Spleen (tissue), 11 donors: Measurements from ENCODE around the gene TGDS. TPM values are rescaled to one million over a fixed set of nuclear protein-coding genes. Genes with fewer than 3 reads are reported as not detected.
"Not testable (repeated sequence)": the region's sequence is repeated elsewhere in the genome, so short reads cannot be mapped to it uniquely, and the experiment has no call there.

ENCODE experiments used
- DNase-seq: peaks from one replicate; pipeline ENCODE4 v3.0.0-alpha.2; 2020
- H3K27ac ChIP-seq, 8 donors: fragments of 200-600 bp; sonication (generic) in 7 of 8; 1 replicate in 4 of 8; 2 replicates in 4 of 8; pipeline versions ENCODE4 v1.5.0 to v1.8.0; 2016 to 2021; ENCODE audit warnings: inconsistent platforms in 4 of 8, mild to moderate bottlenecking in 4 of 8, moderate library complexity in 1 of 8
- H3K27me3 ChIP-seq, 7 donors: fragments of 200-600 bp; sonication (generic) in 6 of 7; replicated peaks in 1 of 7; 1 replicate in 4 of 7; 2 replicates in 3 of 7; pipeline versions ENCODE4 v1.5.0 to v1.8.0; 2016 to 2021; ENCODE audit warnings: inconsistent platforms in 3 of 7, mild to moderate bottlenecking in 1 of 7
- H3K36me3 ChIP-seq, 6 donors: fragments of 200-600 bp; sonication (generic) in 5 of 6; 1 replicate in 4 of 6; 2 replicates in 2 of 6; pipeline versions ENCODE4 v1.5.0 to v1.8.0; 2016 to 2021; ENCODE audit warnings: inconsistent platforms in 2 of 6
- H3K4me1 ChIP-seq, 6 donors: fragments of 200-600 bp; sonication (generic) in 5 of 6; 1 replicate in 3 of 6; 2 replicates in 3 of 6; pipeline versions ENCODE4 v1.5.0 to v1.8.0; 2016 to 2021; ENCODE audit warnings: inconsistent platforms in 3 of 6
- H3K4me3 ChIP-seq, 8 donors: fragments of 200-600 bp; sonication (generic) in 7 of 8; 1 replicate in 4 of 8; 2 replicates in 4 of 8; pipeline versions ENCODE4 v1.5.0 to v1.8.0; 2016 to 2021; ENCODE audit warnings: inconsistent platforms in 4 of 8, mild to moderate bottlenecking in 4 of 8, moderate library complexity in 2 of 8
- H3K9me3 ChIP-seq, 8 donors: fragments of 200-600 bp; sonication (generic) in 7 of 8; 1 replicate in 4 of 8; 2 replicates in 4 of 8; pipeline versions ENCODE4 v1.5.0 to v1.8.0; 2016 to 2021; ENCODE audit warnings: inconsistent platforms in 4 of 8
- CTCF ChIP-seq, 11 experiments: fragments of 200-600 bp in 7 of 11; fragments of 450-650 bp in 4 of 11; sonication (generic) in 4 of 11; IDR thresholded peaks in 8 of 11; conservative IDR thresholded peaks in 3 of 11; 1 replicate in 7 of 11; 2 replicates in 4 of 11; pipeline versions ENCODE4 v1.4.0 to v1.8.0; 2016 to 2021; ENCODE audit warnings: antibody characterized with exemption in 11 of 11, inconsistent platforms in 4 of 11, mild to moderate bottlenecking in 1 of 11
- POLR2A ChIP-seq, 3 donors: fragments of 450-650 bp; IDR thresholded peaks; one replicate each; pipeline ENCODE4 v1.5.1; 2017; ENCODE audit warnings: antibody characterized with exemption in 3 of 3, mild to moderate bottlenecking in 1 of 3
- POLR2AphosphoS5 ChIP-seq, 3 donors: sonication (generic); formaldehyde crosslinking; IDR thresholded peaks; one replicate each; pipeline ENCODE4 v1.5.1; 2017; ENCODE audit warnings: antibody characterized with exemption in 3 of 3
- WGBS, 5 donors: extraction: QIAGEN DNeasy Blood & Tissue Kit in 3 of 5; methylation state at CpG; one replicate each; pipeline versions ENCODE4 v1.1.5 to v1.1.7; 2013 to 2018; 5-methylcytosine and 5-hydroxymethylcytosine counted together
- intact Hi-C: fragments of 100-400 bp; cut with DNase I; formaldehyde crosslinking; loops from one replicate; pipeline ENCODE4 v1.15.0; 2023; ENCODE audit warnings: low total_unique reads
- polyA plus RNA-seq, 3 donors: library from polyadenylated mRNA; stranded (reverse); fragments of 200-250 nt; gene quantifications; one replicate each; pipeline ENCODE4 v1.2.1, GENCODE V29; 2013
- total RNA-seq, 7 donors: library from RNA; depleted of rRNA in 3 of 7; stranded (reverse); fragments of >200 nt in 3 of 7; fragmentation: NEBNext Ultra II Directional in 4 of 7; extraction: Animal tissue kit (Norgen Biotek cat#: 25700) in 4 of 7; gene quantifications; one replicate each; pipeline versions ENCODE4 v1.1.0 to v1.2.1, GENCODE V29; 2016 to 2021
- donor health status: healthy with polysubstance abuse.
- donor health status: DM: no; HTN: no; CAD: no; lungs with moderate emphysema.
- donor health status: DM: no; HTN: no; CAD: no.
- donor health status: Bipolar disorder and iron deficiency.
- donor health status: healthy.
- donor health status: DM: no; HTN: no; CAD: no.
- donor health status: DM: yes; HTN: yes; CAD: no.

TGDS gene
- total and polyA plus RNA-seq, 10 donors = 9.6 to 16.3 (median 11.7) TPM

- TF ChIP-seq CTCF (IDR thresholded peaks at IDR 0.05 in 8 of 11, conservative IDR thresholded peaks at IDR 0.05 in 3 of 11) (no peak), POLR2AphosphoS5 (IDR thresholded peaks at IDR 0.05) (no peak)
- WGBS, 5 donors = 78 to 91% (median 83%) methylated on average over 1 of the region's 1 CpG
- H3K27me3 ChIP-seq = no peaks in the 10 kb centered on the region
- intact Hi-C loops = no loop called here
- no peaks in the 10 kb centered on the region for H3K4me1 ChIP-seq
- H3K4me3 ChIP-seq = no peak overlapping the region
- DNase-seq = no peak
- H3K9me3 ChIP-seq = peaks cover 0 to 9% (median 5%) of the 10 kb centered on the region in 8 donors
- peaks cover 0 to 14% (median 0%) of the 10 kb centered on the region in 6 donors for H3K36me3 ChIP-seq
- no peak overlapping the region for H3K27ac ChIP-seq
Observed at GRCh38 chr13:94636942-94637578, 41.1 kb upstream of the TGDS start.

- H3K4me1 ChIP-seq, H3K27me3 ChIP-seq, H3K27ac ChIP-seq, H3K9me3 ChIP-seq, DNase-seq, intact Hi-C loops, H3K4me3 ChIP-seq: not testable (repeated sequence)
- H3K36me3 ChIP-seq = peaks cover 0 to 16% (median 0%) of the 10 kb centered on the region in 6 donors
- WGBS, 5 donors = 64 to 89% (median 78%) methylated on average over 5 of the region's 5 CpGs
Observed at GRCh38 chr13:94636096-94636495, 40.1 kb upstream of the TGDS start.

GRCh38 chr13:94632226-94632980 is 36.5 kb upstream of the TGDS start:
- peaks cover 0 to 53% (median 10%) of the 10 kb centered on the region in 6 donors for H3K36me3 ChIP-seq
- no peaks in the 10 kb centered on the region for H3K4me1 ChIP-seq
- H3K9me3 ChIP-seq = peaks cover 0 to 1% (median 0%) of the 10 kb centered on the region in 8 donors
- no peak overlapping the region for H3K4me3 ChIP-seq
- intact Hi-C loops = no loop called here
- H3K27me3 ChIP-seq = no peaks in the 10 kb centered on the region
- 95 to 100% (median 96%) methylated on average over 3 of the region's 3 CpGs for WGBS, 5 donors
- TF ChIP-seq CTCF (IDR thresholded peaks at IDR 0.05 in 8 of 11, conservative IDR thresholded peaks at IDR 0.05 in 3 of 11) = no peak
- no peak for TF ChIP-seq POLR2AphosphoS5 (IDR thresholded peaks at IDR 0.05)
- no peak overlapping the region for H3K27ac ChIP-seq
- DNase-seq = no peak

GRCh38 chr13:94630858-94631257 is 34.9 kb upstream of the TGDS start:
- no peak overlapping the region for H3K27ac ChIP-seq
- 92 to 100% (median 98%) methylated on average over 2 of the region's 2 CpGs for WGBS, 5 donors
- peaks cover 0 to 67% (median 13%) of the 10 kb centered on the region in 6 donors for H3K36me3 ChIP-seq
- H3K9me3 ChIP-seq = no peaks in the 10 kb centered on the region
- intact Hi-C loops = no loop called here
- no peak overlapping the region for H3K4me3 ChIP-seq
- H3K27me3 ChIP-seq = no peaks in the 10 kb centered on the region
- TF ChIP-seq POLR2AphosphoS5 (IDR thresholded peaks at IDR 0.05) = no peak
- TF ChIP-seq POLR2A (IDR thresholded peaks at IDR 0.05) = no peak
- no peak for TF ChIP-seq CTCF (IDR thresholded peaks at IDR 0.05 in 8 of 11, conservative IDR thresholded peaks at IDR 0.05 in 3 of 11)
- H3K4me1 ChIP-seq = no peaks in the 10 kb centered on the region
- no peak for DNase-seq
